Dermis blood vessel endothelial cell (primary cell): ENCODE data around the gene TCF7L1. TPM values are rescaled to one million over a fixed set of nuclear protein-coding genes. Genes with fewer than 3 reads are reported as not detected.

Experiments
- total RNA-seq: library from RNA; depleted of rRNA; stranded (reverse); fragments of >200 nt; gene quantifications from 2 replicates; pipeline ENCODE4 v1.2.3, GENCODE V29; 2014

TCF7L1 gene
- total RNA-seq, 1 donor from 2014 or later = 12.1 TPM

Other genes with a start within 250 kb of the TCF7L1 start
- gene TMSB10, start 227.7 kb upstream of the TCF7L1 start, total RNA-seq = 6,829 and 7,745 TPM in 2 replicates
- 65.9 and 97.5 TPM in 2 replicates for gene KCMF1, start 162.2 kb upstream of the TCF7L1 start, total RNA-seq
- gene TGOLN2, start 194.6 kb downstream of the TCF7L1 start, total RNA-seq = 101 and 151 TPM in 2 replicates
- 64.2 and 76.2 TPM in 2 replicates for gene RETSAT, start 221.1 kb downstream of the TCF7L1 start, total RNA-seq
- 10.0 and 12.3 TPM in 2 replicates for gene ELMOD3, start 221.4 kb downstream of the TCF7L1 start, total RNA-seq